OCI-LY7 (cell line): Measurements from ENCODE around the gene PFKP. TPM values are rescaled to one million over a fixed set of nuclear protein-coding genes. Genes with fewer than 3 reads are reported as not detected.

ENCODE experiments used
- BruUV-seq: library from RNA; stranded (reverse); fragments of 400-500 nt; replicated peaks from 2 replicates; lab custom pipeline; 2021; lab: Mats Ljungman, UMichigan
- CTCF ChIA-PET: fragments of 300-600 bp; sonication (Branson Sonifier 250); formaldehyde crosslinking; loops from one replicate; lab custom pipeline; 2022; ENCODE audit warnings: antibody characterized with exemption; ENCODE audit not compliant: unreplicated experiment; lab: Charles Lee
- POLR2A ChIA-PET: fragments of 300-600 bp; sonication (Branson Sonifier 250); formaldehyde crosslinking; loops from one replicate; lab custom pipeline; 2022; ENCODE audit warnings: antibody characterized with exemption; lab: Charles Lee
- DNase-seq: peaks from one replicate; pipeline ENCODE4 v3.0.0-alpha.2; 2015; ENCODE audit warnings: low spot score
- H2AFZ ChIP-seq: fragments of 200-600 bp; sonication (generic), shearing (Covaris generic); 2 replicates; pipeline ENCODE4 v1.6.1; 2014; ENCODE audit warnings: mild to moderate bottlenecking, antibody characterized with exemption, low read length, moderate library complexity
- H3K27ac ChIP-seq: fragments of 200-600 bp; sonication (generic); 2 replicates; pipeline ENCODE4 v1.5.1; 2014; ENCODE audit warnings: mixed run types, low read depth, mild to moderate bottlenecking, moderate library complexity, low read length, inconsistent platforms; ENCODE audit not compliant: poor library complexity, severe bottlenecking
- H3K36me3 ChIP-seq: fragments of 200-600 bp; sonication (generic); 2 replicates; pipeline ENCODE4 v1.6.1; 2014; ENCODE audit warnings: mild to moderate bottlenecking, antibody characterized with exemption, low read length, moderate library complexity, mixed read lengths; ENCODE audit not compliant: insufficient read depth
- H3K4me1 ChIP-seq: fragments of 200-600 bp; sonication (generic); 2 replicates; pipeline ENCODE4 v1.5.1; 2014; ENCODE audit warnings: mild to moderate bottlenecking, low read length; ENCODE audit not compliant: insufficient read depth, poor library complexity, severe bottlenecking
- H3K4me2 ChIP-seq: fragments of 200-600 bp; sonication (generic); 2 replicates; pipeline ENCODE4 v1.6.1; 2014; ENCODE audit warnings: mild to moderate bottlenecking, low read length
- H3K4me3 ChIP-seq: fragments of 200-600 bp; sonication (generic); 2 replicates; pipeline ENCODE4 v1.5.1; 2014; ENCODE audit warnings: mild to moderate bottlenecking, low read depth, low read length; ENCODE audit not compliant: poor library complexity, severe bottlenecking
- H3K79me2 ChIP-seq: fragments of 200-600 bp; sonication (generic); 2 replicates; pipeline ENCODE4 v1.6.1; 2016; ENCODE audit warnings: low read depth, mild to moderate bottlenecking, low read length, moderate library complexity, mixed read lengths; ENCODE audit not compliant: insufficient read depth
- H3K9me2 ChIP-seq: fragments of 200-600 bp; sonication (generic); 2 replicates; pipeline ENCODE4 v1.6.1; 2016; ENCODE audit warnings: mild to moderate bottlenecking, low read length, mixed read lengths; ENCODE audit not compliant: insufficient read depth
- H3K9me3 ChIP-seq: fragments of 200-600 bp; sonication (generic); 2 replicates; pipeline ENCODE4 v1.6.1; 2014; ENCODE audit warnings: mild to moderate bottlenecking, mixed run types, low read length, mixed read lengths
- H4K20me1 ChIP-seq: fragments of 200-600 bp; sonication (generic); 2 replicates; pipeline ENCODE4 v1.6.1; 2014; ENCODE audit warnings: mild to moderate bottlenecking, antibody characterized with exemption, low read length, moderate library complexity, mixed read lengths; ENCODE audit not compliant: insufficient read depth
- CTCF ChIP-seq: fragments of 200-600 bp; sonication (generic); conservative IDR thresholded peaks from 2 replicates; pipeline ENCODE4 v1.5.1; 2014; ENCODE audit warnings: mild to moderate bottlenecking, antibody characterized with exemption, low read length, moderate library complexity, mixed read lengths
- EZH2phosphoT487 ChIP-seq: fragments of 200-600 bp; sonication (generic); IDR thresholded peaks from 2 replicates; pipeline ENCODE4 v1.6.1; 2018; ENCODE audit warnings: low read depth, borderline replicate concordance, mild to moderate bottlenecking, mixed run types, antibody characterized with exemption, low read length, moderate library complexity, mixed read lengths
- intact Hi-C: fragments of 100-400 bp; cut with micrococcal nuclease; formaldehyde crosslinking; loops from one replicate; pipeline ENCODE4 v1.10.0; 2022; ENCODE audit not compliant: unreplicated experiment
- total RNA-seq, 2 experiments: library from RNA; depleted of rRNA in 1 of 2; stranded (reverse); fragments of >200 nt in 1 of 2; shearing (Covaris generic) in 1 of 2; gene quantifications; 2 replicates each; pipeline ENCODE4 v1.2.3, GENCODE V29; 2014 to 2022

Gene PFKP
- total RNA-seq, 2 experiments from 2014 or later: 85.4 to 154 TPM

GRCh38 chr10:3110782-3111620, 43.7 kb downstream of the PFKP start:
- no peaks in the 10 kb centered on the region for H3K9me2 ChIP-seq
- no peak overlapping the region for H3K27ac ChIP-seq
- no peak overlapping the region for H3K4me2 ChIP-seq
- H2AFZ ChIP-seq: no peak overlapping the region
- ChIA-PET POLR2A (no interaction called here), CTCF (no interaction called here)
- H3K9me3 ChIP-seq: no peaks in the 10 kb centered on the region
- H3K36me3 ChIP-seq: peaks cover 86% of the 10 kb centered on the region
- intact Hi-C loops: no loop called here
- DNase-seq: no peak
- no peaks in the 10 kb centered on the region for H4K20me1 ChIP-seq
- BruUV-seq: no TSS peak
- no peaks in the 10 kb centered on the region for H3K4me1 ChIP-seq
- no peaks in the 10 kb centered on the region for H3K79me2 ChIP-seq
- no peak overlapping the region for H3K4me3 ChIP-seq
- TF ChIP-seq EZH2phosphoT487 (no peak), CTCF (no peak)

- CTCF ChIA-PET: no interaction called here
Measured at GRCh38 chr10:3111621-3112163, 44.3 kb downstream of the PFKP start.

More at GRCh38 chr10:3111621-3112163, 44.3 kb downstream of the PFKP start:
- peaks cover 93% of the 10 kb centered on the region for H3K36me3 ChIP-seq
- H3K4me1 ChIP-seq: no peaks in the 10 kb centered on the region
- no peaks in the 10 kb centered on the region for H3K9me2 ChIP-seq
- no peaks in the 10 kb centered on the region for H3K9me3 ChIP-seq
- H3K79me2 ChIP-seq: no peaks in the 10 kb centered on the region
- intact Hi-C loops: no loop called here
- BruUV-seq: no TSS peak
- no peak overlapping the region for H3K27ac ChIP-seq
- POLR2A ChIA-PET: no interaction called here
- no peak overlapping the region for H3K4me2 ChIP-seq
- H2AFZ ChIP-seq: no peak overlapping the region
- DNase-seq: no peak
- H4K20me1 ChIP-seq: no peaks in the 10 kb centered on the region
- no peak for TF ChIP-seq CTCF
- TF ChIP-seq EZH2phosphoT487: no peak
- H3K4me3 ChIP-seq: no peak overlapping the region
